RPMI7951 (cell line): Measurements from ENCODE around the gene RBX1. TPM values are rescaled to one million over a fixed set of nuclear protein-coding genes. Genes with fewer than 3 reads are reported as not detected.
"Not testable (repeated sequence)": the region's sequence is repeated elsewhere in the genome, so short reads cannot be mapped to it uniquely, and the experiment has no call there.

Experiments
- DNase-seq: peaks from one replicate; pipeline ENCODE4 v3.0.0-alpha.2; 2012; ENCODE audit warnings: low read depth
- total RNA-seq: library from RNA; depleted of rRNA; stranded (reverse); fragments of >200 nt; shearing (Covaris generic); gene quantifications from 2 replicates; pipeline ENCODE4 v1.2.3, GENCODE V29; 2014; rRNA removed

Gene RBX1
- total RNA-seq: 134 and 180 TPM in 2 replicates

- peak; percentile 96 for DNase-seq
Observed at GRCh38 chr22:40950962-40951794, at the start of gene RBX1. TSS of gene RBX1 (plus strand) at chr22:40951378. CDS start at chr22:40951399, 21 bp downstream.

GRCh38 chr22:40904101-40904500, 47.1 kb upstream of the RBX1 start:
- no peak for DNase-seq

DNA sequence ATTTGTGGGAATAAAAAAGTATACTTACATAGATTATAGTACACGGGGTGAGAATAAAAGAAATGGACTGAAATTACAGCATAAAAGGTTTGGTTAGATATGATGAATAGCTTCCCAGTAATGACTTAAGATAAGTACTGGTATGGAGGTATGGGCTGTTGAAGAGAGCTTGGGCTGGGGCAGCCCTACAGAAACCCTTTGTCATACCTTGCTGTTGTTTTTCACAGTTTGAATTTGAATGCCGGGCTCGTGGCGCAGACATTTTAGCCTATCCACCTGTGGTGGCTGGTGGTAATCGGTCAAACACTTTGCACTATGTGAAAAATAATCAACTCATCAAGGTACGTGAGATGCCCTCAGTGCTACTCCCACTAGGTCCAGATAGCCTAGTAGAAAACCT, 42.3 kb upstream of the RBX1 start:
- no peak for DNase-seq

- DNase-seq: no peak
Observed at GRCh38 chr22:40911772-40912171, 39.4 kb upstream of the RBX1 start.

DNA sequence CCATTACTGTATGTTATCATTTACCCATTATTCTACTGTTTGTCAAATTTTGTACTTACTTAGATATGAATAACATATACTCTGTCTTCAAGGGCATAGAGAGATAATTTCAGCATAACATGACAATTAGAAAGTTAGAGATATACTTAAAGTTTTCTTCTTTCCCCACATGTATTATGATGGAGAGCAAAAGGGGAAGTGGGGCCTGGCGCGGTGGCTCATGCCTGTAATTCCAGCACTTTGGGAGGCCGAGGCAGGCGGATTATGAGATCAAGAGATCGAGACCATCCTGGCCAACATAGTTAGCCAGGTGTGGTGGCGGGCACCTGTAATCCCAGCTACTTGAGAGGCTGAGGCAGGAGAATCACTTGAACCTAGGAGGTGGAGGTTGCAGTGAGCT, 38.2 kb upstream of the RBX1 start:
- DNase-seq: not testable (repeated sequence)

DNA sequence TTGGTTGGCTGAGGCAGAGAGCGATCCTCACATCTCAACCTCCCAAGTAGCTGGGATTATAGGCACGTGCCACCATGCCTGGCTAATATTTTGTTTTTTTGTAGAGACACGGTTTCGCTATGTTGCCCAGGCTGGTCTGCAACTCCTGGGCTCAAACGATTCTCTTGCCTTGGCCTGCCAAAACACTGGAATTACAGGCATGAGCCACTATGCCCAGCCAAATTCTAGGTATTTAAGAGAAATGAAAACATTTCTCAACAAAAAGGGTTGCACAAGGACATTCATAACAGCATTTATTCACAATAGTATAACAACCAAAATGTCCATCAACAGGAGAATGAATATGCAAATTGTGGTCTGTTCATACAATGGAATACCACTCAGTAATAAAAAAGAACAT, 31.7 kb upstream of the RBX1 start:
- DNase-seq: no peak

DNA sequence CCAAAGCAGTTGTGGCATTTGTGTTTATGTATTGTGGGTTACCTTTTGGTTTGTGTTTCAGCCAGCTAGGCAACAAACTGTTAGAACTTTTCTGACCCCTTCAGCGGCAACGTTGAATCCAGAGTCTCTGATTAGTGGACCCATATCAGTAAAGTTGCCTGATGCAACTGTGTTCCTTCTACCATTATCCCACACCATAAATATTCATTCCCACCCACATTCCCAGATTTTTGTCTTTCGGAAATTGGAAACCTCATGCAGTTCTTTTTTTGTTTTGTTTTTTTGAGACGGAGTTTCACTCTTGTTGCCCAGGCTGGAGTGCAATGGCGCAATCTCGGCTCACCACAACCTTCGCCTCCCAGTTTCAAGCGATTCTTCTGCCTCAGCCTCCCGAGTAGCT, 30.7 kb upstream of the RBX1 start:
- no peak for DNase-seq

DNA sequence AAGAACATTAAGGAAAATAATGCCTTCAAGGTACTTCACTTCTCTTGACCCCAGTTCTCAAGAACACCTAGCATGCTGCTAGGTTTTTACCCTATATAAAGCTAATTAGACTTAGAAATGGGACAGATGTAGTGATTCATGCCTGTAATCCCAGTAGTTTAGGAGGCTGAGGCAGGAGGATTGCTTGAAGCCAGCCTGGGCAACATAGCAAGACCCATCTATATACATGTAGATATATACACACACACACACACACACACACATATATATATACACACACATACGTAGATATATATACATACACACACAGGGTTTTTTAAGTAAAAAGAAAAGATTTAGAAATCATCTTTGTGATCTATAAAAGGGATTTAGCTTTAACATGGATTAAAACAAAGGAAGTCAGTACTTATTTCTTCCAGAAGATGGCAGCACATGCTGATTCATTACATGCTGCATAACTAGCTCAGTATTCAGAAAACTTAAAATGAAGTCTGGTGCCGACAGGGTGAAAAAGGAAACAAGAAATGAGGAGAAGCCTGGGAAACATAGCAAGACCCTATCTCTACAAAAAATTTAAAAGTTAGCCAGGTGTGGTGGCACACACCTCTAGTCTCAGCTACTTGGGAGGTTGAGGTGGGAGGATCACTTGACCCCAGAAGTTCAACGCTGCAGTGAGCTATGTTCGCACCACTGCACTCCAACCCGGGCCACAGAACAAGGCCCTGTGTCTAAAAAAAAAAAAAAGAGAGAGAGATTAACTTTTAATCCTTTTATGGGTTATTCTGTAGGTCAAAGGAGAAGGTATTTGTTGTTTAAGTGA, 28.5 kb upstream of the RBX1 start:
- DNase-seq: peak; percentile 52

- DNase-seq: no peak
Observed at GRCh38 chr22:40928657-40929056, 22.5 kb upstream of the RBX1 start.

DNA sequence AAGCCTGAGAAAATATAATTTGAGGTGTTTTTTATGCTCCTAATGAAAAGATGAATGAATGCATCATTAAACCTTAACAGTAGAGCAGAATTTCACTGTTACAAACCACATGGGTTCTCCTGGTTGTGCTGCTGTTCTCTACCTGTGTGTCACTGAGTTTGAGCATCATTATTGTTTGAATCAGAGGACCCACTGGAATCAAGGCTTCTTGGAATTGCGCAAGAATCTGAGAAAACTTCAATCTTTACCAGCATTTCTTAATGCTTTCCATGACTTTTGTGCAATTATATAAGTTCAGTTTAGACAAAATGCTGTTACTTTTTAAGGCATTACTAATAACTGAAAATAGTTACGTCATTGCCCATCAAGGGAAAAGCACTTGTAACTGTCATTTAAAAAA, 18.8 kb upstream of the RBX1 start:
- DNase-seq: no peak

GRCh38 chr22:40939202-40939601, 12.0 kb upstream of the RBX1 start:
- no peak for DNase-seq

DNA sequence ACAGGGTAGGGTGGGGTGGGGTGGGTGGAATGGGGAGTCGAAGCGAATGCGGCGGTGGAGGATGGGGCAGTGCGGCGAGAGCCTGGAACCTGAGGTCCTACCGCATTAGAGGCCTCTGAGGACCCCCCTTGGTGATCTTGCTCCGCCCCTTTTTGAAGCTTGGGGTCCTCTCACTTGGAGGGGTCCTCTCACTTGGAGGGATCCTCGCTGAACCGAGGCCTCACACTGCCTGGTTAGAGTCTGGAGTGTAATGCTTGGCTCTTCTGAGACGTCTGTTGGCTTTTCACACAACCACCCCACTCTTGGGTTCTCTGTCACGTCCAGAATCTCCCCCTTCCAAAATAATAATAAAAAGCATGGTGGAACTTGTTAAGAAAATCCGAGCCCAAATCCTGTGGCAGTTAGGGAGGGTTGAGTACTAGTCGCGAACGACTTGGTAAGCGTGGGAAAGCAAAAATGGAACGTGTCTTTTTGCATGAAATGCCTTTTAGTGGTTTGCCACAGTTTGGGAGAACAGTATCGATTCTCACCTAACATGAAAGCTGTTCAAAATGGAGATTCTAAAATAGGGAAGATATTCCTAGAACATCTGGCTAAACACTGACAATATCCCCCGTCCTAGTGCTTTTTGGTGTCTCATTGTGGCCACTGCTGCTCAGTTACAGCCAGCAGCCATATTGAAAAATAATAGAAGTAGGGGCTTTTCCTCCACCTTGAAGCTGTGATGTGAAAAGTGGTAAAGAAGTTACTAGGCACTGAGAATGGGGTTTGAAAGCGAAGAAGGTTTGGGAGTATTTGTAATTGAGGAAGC, 822 bp downstream of the RBX1 start:
- DNase-seq: peak; percentile 16

DNA sequence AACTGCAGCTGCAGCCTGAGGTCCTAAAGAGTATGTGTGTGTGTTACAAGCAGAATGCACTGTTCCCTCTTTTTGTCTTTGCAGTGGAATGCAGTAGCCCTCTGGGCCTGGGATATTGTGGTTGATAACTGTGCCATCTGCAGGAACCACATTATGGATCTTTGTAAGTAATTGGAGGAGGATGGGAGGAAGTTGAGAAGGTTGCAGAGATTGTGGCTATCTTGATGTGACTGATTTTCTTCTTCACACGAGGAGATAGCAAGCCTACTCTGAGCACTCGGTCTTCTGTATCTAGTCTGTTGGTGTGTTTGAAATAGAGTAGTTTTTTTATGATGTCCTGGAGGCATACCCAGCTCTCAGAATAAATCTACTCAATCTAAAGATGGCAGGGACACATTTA, 2.3 kb downstream of the RBX1 start:
- DNase-seq: peak; percentile 88

GRCh38 chr22:40954113-40954512, 2.9 kb downstream of the RBX1 start:
- DNase-seq: no peak

DNA sequence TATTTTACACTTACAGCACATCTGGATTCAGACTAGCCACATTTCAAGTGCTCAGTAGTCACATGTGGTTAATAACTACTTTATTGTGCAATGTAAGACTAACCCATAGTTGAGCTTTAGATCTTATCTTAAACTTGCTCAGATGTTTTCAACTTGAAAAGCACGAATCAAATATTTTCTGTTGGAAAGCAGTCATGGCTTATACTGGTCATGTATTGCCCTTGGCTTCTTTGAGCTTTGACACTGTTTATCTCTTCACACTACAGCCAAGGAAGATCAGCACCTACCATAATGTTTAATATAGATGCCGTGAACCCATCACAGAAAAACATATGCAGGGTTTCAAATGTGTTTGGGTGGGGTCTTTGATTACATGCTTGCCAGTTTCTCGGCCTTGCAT, 4.4 kb downstream of the RBX1 start:
- peak; percentile 58 for DNase-seq

- DNase-seq: no peak
Observed at GRCh38 chr22:40957601-40958000, 6.4 kb downstream of the RBX1 start.

GRCh38 chr22:40958299-40958698, 7.1 kb downstream of the RBX1 start:
- DNase-seq: no peak

- DNase-seq: no peak
Observed at GRCh38 chr22:40960145-40960544, 9.0 kb downstream of the RBX1 start.

DNA sequence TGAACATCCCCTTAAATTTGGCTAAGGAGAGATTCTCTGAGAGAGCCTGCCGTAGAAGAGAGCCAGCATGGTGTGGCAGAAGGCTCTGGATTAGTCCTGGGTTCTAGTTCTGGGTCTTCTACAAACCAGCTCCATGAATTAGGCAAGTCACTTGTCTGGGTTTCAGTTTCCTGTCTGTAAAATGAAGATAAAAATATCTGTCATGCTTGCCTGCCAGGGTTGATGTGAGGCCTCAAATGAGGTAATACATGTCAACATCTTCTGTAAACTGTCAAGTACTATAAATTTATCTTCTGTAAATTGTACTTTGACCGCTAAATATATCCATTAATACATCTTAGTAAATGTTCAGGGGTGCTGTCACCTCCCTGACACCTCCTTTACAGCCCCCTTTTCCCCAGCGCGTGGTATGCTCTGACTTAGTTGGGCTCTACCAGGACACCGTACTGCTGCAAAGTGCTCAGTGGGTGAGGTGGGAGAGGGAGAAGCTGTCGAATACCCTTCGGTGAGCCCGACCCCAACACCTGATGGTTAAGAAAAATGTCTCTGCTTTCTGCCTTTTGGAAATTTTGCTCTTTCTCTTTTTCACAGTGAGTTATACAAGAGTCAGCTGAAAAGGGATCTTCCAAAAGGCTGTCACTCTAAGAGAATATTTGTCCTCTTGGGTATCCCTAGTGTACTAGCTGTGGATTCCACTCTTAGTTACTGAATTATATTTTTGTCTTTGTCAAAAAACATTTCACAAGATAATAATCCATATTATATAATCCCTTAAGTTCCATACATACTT, 15.0 kb downstream of the RBX1 start:
- DNase-seq: no peak

DNA sequence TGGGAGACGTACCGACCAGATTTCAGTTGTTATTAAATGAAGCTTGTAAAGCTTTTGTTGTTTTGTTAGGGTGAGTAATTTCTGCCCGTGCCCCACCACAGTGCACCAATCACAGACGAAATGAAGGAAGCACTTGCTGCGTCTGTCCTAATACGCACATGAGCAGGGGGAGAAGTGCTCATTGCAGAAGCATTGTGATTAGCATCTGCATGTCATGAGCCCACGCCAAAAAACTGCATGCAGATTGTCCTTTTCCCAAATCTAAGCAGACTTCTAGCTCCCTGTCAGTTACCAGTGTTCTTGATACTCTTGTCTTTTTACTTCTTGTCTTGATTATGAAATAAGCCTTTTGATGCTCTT, 15.5 kb downstream of the RBX1 start:
- DNase-seq: no peak

- no peak for DNase-seq
Observed at GRCh38 chr22:40967111-40967760, 16.1 kb downstream of the RBX1 start.
